H9 (cell line): Measurements from ENCODE around the gene TMEM233. TPM values are rescaled to one million over a fixed set of nuclear protein-coding genes. Genes with fewer than 3 reads are reported as not detected.

ENCODE experiments used
- DNase-seq: peaks from one replicate; pipeline ENCODE4 v3.0.0-alpha.2; 2017
- H2AFZ ChIP-seq: one replicate; pipeline ENCODE4 v1.6.1; 2013; ENCODE audit warnings: mild to moderate bottlenecking, low read length, control low read depth, moderate library complexity
- H2AK5ac ChIP-seq: 2 replicates; pipeline ENCODE4 v1.6.1; 2013; ENCODE audit warnings: low read length, control low read depth, mixed read lengths; ENCODE audit not compliant: insufficient read length
- H2BK120ac ChIP-seq: one replicate; pipeline ENCODE4 v1.6.1; 2013; ENCODE audit warnings: low read depth, mild to moderate bottlenecking, low read length, control low read depth, inconsistent platforms; ENCODE audit not compliant: poor library complexity, severe bottlenecking
- H2BK12ac ChIP-seq: 2 replicates; pipeline ENCODE4 v1.6.1; 2013; ENCODE audit warnings: low read length, control low read depth, mixed read lengths, low read depth; ENCODE audit not compliant: insufficient read length
- H2BK15ac ChIP-seq: 2 replicates; pipeline ENCODE4 v1.6.1; 2013; ENCODE audit warnings: low read depth, low read length, control low read depth
- H2BK20ac ChIP-seq: one replicate; pipeline ENCODE4 v1.6.1; 2013; ENCODE audit warnings: low read depth, mild to moderate bottlenecking, low read length, control low read depth, inconsistent platforms; ENCODE audit not compliant: poor library complexity, severe bottlenecking
- H2BK5ac ChIP-seq: 2 replicates; pipeline ENCODE4 v1.6.1; 2013; ENCODE audit warnings: low read length, control low read depth, mixed read lengths; ENCODE audit not compliant: insufficient read length
- H3K14ac ChIP-seq: 2 replicates; pipeline ENCODE4 v1.6.1; 2013; ENCODE audit warnings: low read length, control low read depth; ENCODE audit not compliant: insufficient read depth
- H3K18ac ChIP-seq: 2 replicates; pipeline ENCODE4 v1.6.1; 2013; ENCODE audit warnings: low read depth, mild to moderate bottlenecking, mixed read lengths, low read length, control low read depth; ENCODE audit not compliant: insufficient read length
- H3K23ac ChIP-seq: 2 replicates; pipeline ENCODE4 v1.6.1; 2013; ENCODE audit warnings: low read length, control low read depth, mixed read lengths, low read depth; ENCODE audit not compliant: insufficient read length
- H3K23me2 ChIP-seq: 2 replicates; pipeline ENCODE4 v1.6.1; 2013; ENCODE audit warnings: low read depth, mild to moderate bottlenecking, mixed read lengths, low read length, control low read depth; ENCODE audit not compliant: insufficient read length, poor library complexity, severe bottlenecking
- H3K27ac ChIP-seq: 2 replicates; pipeline ENCODE4 v1.5.1; 2013; ENCODE audit warnings: low read length, control low read depth, mixed read lengths, low read depth; ENCODE audit not compliant: insufficient read length
- H3K27me3 ChIP-seq: 2 replicates; pipeline ENCODE4 v1.6.1; 2013; ENCODE audit warnings: low read length, control low read depth, inconsistent platforms; ENCODE audit not compliant: insufficient read depth
- H3K4ac ChIP-seq: 2 replicates; pipeline ENCODE4 v1.6.1; 2013; ENCODE audit warnings: low read depth, mild to moderate bottlenecking, control low read depth, inconsistent platforms, low read length, moderate library complexity
- H3K4me1 ChIP-seq: 2 replicates; pipeline ENCODE4 v1.6.1; 2013; ENCODE audit warnings: low read length, control low read depth, inconsistent platforms; ENCODE audit not compliant: insufficient read depth
- H3K4me2 ChIP-seq: 2 replicates; pipeline ENCODE4 v1.6.1; 2013; ENCODE audit warnings: low read length, control low read depth, mixed read lengths; ENCODE audit not compliant: insufficient read length, insufficient read depth
- H3K56ac ChIP-seq: 2 replicates; pipeline ENCODE4 v1.6.1; 2013; ENCODE audit warnings: low read depth, mild to moderate bottlenecking, mixed read lengths, low read length, control low read depth; ENCODE audit not compliant: insufficient read length
- H3K79me1 ChIP-seq: 2 replicates; pipeline ENCODE4 v1.6.1; 2013; ENCODE audit warnings: low read depth, mild to moderate bottlenecking, moderate library complexity, low read length, control low read depth, inconsistent platforms; ENCODE audit not compliant: insufficient read depth, poor library complexity, severe bottlenecking
- H3K79me2 ChIP-seq: 2 replicates; pipeline ENCODE4 v1.6.1; 2013; ENCODE audit warnings: low read length, control low read depth, inconsistent platforms; ENCODE audit not compliant: insufficient read depth
- H3K9ac ChIP-seq: 2 replicates; pipeline ENCODE4 v1.6.1; 2013; ENCODE audit warnings: low read length, control low read depth, mixed read lengths; ENCODE audit not compliant: insufficient read length; ENCODE audit errors: extremely low read depth
- H3K9me3 ChIP-seq: one replicate; pipeline ENCODE4 v1.6.1; 2013; ENCODE audit warnings: low read depth, low read length, inconsistent platforms; ENCODE audit not compliant: control insufficient read depth
- H3T11ph ChIP-seq: one replicate; pipeline ENCODE4 v1.6.1; 2013; ENCODE audit warnings: mild to moderate bottlenecking, low read length, control low read depth, inconsistent platforms
- H4K20me1 ChIP-seq: one replicate; pipeline ENCODE4 v1.6.1; 2013; ENCODE audit not compliant: control insufficient read depth, insufficient read length, insufficient read depth
- H4K5ac ChIP-seq: 2 replicates; pipeline ENCODE4 v1.6.1; 2013; ENCODE audit warnings: low read depth, mild to moderate bottlenecking, mixed read lengths, low read length, control low read depth; ENCODE audit not compliant: insufficient read length
- H4K8ac ChIP-seq: replicated peaks from 2 replicates; pipeline ENCODE4 v1.6.1; 2013; ENCODE audit warnings: low read length, control low read depth, mixed read lengths, low read depth; ENCODE audit not compliant: insufficient read length
- H4K91ac ChIP-seq: 2 replicates; pipeline ENCODE4 v1.6.1; 2013; ENCODE audit warnings: low read depth, mild to moderate bottlenecking, moderate library complexity, mixed read lengths, low read length, control low read depth; ENCODE audit not compliant: insufficient read length
- H3K27ac Mint-ChIP-seq, 3 experiments: 2 replicates in 2 of 3; 3 replicates in 1 of 3; pipeline ENCODE4 v1.8.0; 2020 to 2021; ENCODE audit warnings: mixed read lengths in 3 of 3, mild to moderate bottlenecking in 1 of 3, moderate library complexity in 1 of 3
- H3K27me3 Mint-ChIP-seq: 2 replicates; pipeline ENCODE4 v1.8.0; 2021; ENCODE audit warnings: low read depth, mild to moderate bottlenecking, moderate library complexity, mixed read lengths
- H3K36me3 Mint-ChIP-seq, 3 experiments: 2 replicates in 2 of 3; 3 replicates in 1 of 3; pipeline ENCODE4 v1.8.0; 2020 to 2021; ENCODE audit warnings: low read depth in 3 of 3, mixed read lengths in 3 of 3; ENCODE audit not compliant: insufficient read depth in 1 of 3
- H3K4me1 Mint-ChIP-seq, 2 experiments: 2 replicates each; pipeline ENCODE4 v1.8.0; 2020; ENCODE audit warnings: mixed read lengths in 2 of 2
- H3K4me3 Mint-ChIP-seq, 2 experiments: 2 replicates in 1 of 2; 3 replicates in 1 of 2; pipeline ENCODE4 v1.8.0; 2020 to 2021; ENCODE audit warnings: mild to moderate bottlenecking in 2 of 2, mixed read lengths in 2 of 2, moderate library complexity in 1 of 2
- H3K9me3 Mint-ChIP-seq, 2 experiments: 2 replicates in 1 of 2; 3 replicates in 1 of 2; pipeline ENCODE4 v1.8.0; 2020; ENCODE audit warnings: mild to moderate bottlenecking in 2 of 2, mixed read lengths in 2 of 2, moderate library complexity in 1 of 2
- WGBS: extraction: QIAGEN DNeasy Blood & Tissue Kit; methylation state at CpG from one replicate; pipeline ENCODE4 v1.1.7; 2013; ENCODE audit warnings: missing lambda C conversion rate, low lambda C conversion rate, mixed read lengths; ENCODE audit not compliant: insufficient read length; ENCODE audit errors: extremely low coverage; 5-methylcytosine and 5-hydroxymethylcytosine counted together
- total RNA-seq: library from RNA; stranded (reverse); gene quantifications from 2 replicates; pipeline ENCODE4 v1.2.1, GENCODE V29; 2021
- TF ChIP-seq, protein P1 (sequence below): fragments of 200-600 bp; sonication (generic); conservative IDR thresholded peaks from 3 replicates; pipeline ENCODE4 v1.8.0; 2021; ENCODE audit warnings: antibody characterized with exemption, mild to moderate bottlenecking

The TMEM233 gene
- total RNA-seq, 1 experiment from 2014 or later = not detected

DNA sequence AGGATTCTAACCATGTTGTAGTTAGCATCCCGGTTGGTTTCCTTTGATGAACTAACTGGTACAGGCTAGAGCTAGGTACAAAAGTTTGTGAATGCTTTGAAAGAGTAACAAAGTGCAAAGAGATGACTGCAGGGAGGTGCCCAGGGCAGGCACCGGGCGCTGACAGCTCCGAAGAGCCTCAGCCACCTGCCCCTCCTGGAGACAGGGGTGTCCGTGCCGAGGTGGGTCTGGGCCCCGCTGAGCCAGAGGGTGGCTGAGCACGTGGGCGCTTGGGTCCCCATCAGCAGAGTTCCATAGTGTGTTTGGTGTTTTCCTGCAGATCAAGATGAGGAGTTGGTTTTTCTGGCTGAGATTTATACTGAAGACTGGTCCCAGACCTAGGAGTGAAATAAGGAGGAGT, 94.3 kb downstream of the TMEM233 start:
- no peak overlapping the region for H2BK5ac ChIP-seq
- H3K18ac ChIP-seq = no peak overlapping the region
- DNase-seq = no peak
- H3K27ac Mint-ChIP-seq = peak overlapping the region in 1 of 3 experiments; percentile 85; a peak in 1 of 7 replicates
- no peak overlapping the region for H4K5ac ChIP-seq
- H4K91ac ChIP-seq = no peak overlapping the region
- no peaks in the 10 kb centered on the region for H3K23me2 ChIP-seq
- peaks cover 0 to under 1% of the 10 kb centered on the region in 2 experiments; a peak in 1 of 4 replicates for H3K4me1 Mint-ChIP-seq
- no peak overlapping the region for H2BK20ac ChIP-seq
- no peaks in the 10 kb centered on the region for H3K79me1 ChIP-seq
- H3K4ac ChIP-seq = no peak overlapping the region
- H3K9me3 ChIP-seq = no peaks in the 10 kb centered on the region
- no peak overlapping the region for H3K14ac ChIP-seq
- H2BK120ac ChIP-seq = no peak overlapping the region
- H3K4me1 ChIP-seq = no peaks in the 10 kb centered on the region
- H4K8ac ChIP-seq = no peak overlapping the region
- no peak overlapping the region for H2AFZ ChIP-seq
- H2BK12ac ChIP-seq = no peak overlapping the region
- no peak overlapping the region for H3K56ac ChIP-seq
- no peaks in the 10 kb centered on the region for H3K27me3 ChIP-seq
- peaks cover 0 to 2% of the 10 kb centered on the region in 2 experiments; a peak in 1 of 5 replicates for H3K9me3 Mint-ChIP-seq
- H2AK5ac ChIP-seq = no peak overlapping the region
- H2BK15ac ChIP-seq = no peak overlapping the region
- no CpG with 5 or more reads among the region's 9 CpGs for WGBS
- no peaks in the 10 kb centered on the region for H4K20me1 ChIP-seq
- no peaks in the 10 kb centered on the region for H3K27me3 Mint-ChIP-seq
- peaks cover 14 to 55% (median 45%) of the 10 kb centered on the region in 3 experiments; a peak in 6 of 7 replicates for H3K36me3 Mint-ChIP-seq
- no peak overlapping the region for H3K9ac ChIP-seq
- H3K23ac ChIP-seq = no peak overlapping the region
- H3T11ph ChIP-seq = no peak overlapping the region
- H3K4me2 ChIP-seq = no peak overlapping the region
- H3K4me3 Mint-ChIP-seq = no peak overlapping the region
- H3K27ac ChIP-seq = no peak overlapping the region
- H3K79me2 ChIP-seq = no peaks in the 10 kb centered on the region
- TF ChIP-seq, protein P1, sequence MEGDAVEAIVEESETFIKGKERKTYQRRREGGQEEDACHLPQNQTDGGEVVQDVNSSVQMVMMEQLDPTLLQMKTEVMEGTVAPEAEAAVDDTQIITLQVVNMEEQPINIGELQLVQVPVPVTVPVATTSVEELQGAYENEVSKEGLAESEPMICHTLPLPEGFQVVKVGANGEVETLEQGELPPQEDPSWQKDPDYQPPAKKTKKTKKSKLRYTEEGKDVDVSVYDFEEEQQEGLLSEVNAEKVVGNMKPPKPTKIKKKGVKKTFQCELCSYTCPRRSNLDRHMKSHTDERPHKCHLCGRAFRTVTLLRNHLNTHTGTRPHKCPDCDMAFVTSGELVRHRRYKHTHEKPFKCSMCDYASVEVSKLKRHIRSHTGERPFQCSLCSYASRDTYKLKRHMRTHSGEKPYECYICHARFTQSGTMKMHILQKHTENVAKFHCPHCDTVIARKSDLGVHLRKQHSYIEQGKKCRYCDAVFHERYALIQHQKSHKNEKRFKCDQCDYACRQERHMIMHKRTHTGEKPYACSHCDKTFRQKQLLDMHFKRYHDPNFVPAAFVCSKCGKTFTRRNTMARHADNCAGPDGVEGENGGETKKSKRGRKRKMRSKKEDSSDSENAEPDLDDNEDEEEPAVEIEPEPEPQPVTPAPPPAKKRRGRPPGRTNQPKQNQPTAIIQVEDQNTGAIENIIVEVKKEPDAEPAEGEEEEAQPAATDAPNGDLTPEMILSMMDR = no peak
